ENCODE data around the gene PRRT1.
"Not testable (repeated sequence)": the region's sequence is repeated elsewhere in the genome, so short reads cannot be mapped to it uniquely, and the experiment has no call there.

The PRRT1 gene

DNA sequence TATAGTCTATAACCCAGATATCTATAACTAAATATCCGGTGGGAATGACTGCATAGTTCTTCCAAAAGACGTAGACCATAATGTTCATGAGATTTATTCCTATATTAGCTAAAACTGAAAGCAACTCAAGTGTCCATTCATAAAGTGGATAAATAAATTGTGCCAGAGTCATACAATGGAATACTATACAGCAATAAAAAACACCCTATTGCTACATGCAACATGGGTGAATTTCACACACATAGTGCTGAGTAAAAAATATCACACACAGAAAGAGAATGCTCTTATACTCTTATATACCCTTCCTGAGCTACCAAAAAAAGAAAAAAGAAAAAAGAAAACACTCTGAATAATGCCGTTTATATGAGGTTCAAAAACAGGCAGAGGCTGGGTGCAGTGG, 49.5 kb downstream of the PRRT1 start:
- Histone ChIP-seq H3K36me3 (ENCODE audit: insufficient read depth, low read length) (no peaks in the 10 kb centered on the region), H3K9ac (ENCODE audit: low read depth, low read length) (no peak overlapping the region)

DNA sequence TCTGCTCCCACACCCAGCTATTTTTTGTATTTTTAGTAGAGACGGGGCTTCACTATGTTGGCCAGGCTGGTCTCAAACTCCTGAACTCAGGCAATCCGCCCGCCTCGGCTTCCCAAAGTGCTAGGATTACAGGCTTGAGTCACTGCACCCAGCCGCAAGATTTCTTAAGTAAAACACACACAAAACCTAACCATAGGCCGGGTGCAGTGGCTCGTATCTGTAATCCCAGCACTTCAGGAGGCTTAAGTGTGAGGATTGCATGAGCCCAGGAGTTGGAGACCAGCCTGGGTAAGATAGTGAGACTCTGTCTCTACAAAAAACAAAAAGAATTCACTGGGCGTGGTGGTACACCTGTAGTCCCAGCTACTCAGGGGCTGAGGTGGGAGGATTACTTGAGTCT, 51.5 kb downstream of the PRRT1 start:
- H3K4me1 ChIP-seq (ENCODE audit: insufficient read depth, low read length); H3K36me3 ChIP-seq (ENCODE audit: insufficient read depth, low read length); H3K9ac ChIP-seq (ENCODE audit: low read depth, low read length); H3K9me3 ChIP-seq (ENCODE audit: control insufficient read depth, insufficient read depth, low read length): not testable (repeated sequence)

More for the DNA sequence above, 49.5 kb downstream of the PRRT1 start:
- no peaks in the 10 kb centered on the region for H3K9me3 ChIP-seq (ENCODE audit: control insufficient read depth, insufficient read depth, low read length)
- no peaks in the 10 kb centered on the region for H3K4me1 ChIP-seq (ENCODE audit: insufficient read depth, low read length)

All from ES-I3 (cell line).